Hippocampal formation (tissue), 2 donors: ENCODE measurements around the gene DDX23.
"Not testable (repeated sequence)": the region's sequence is repeated elsewhere in the genome, so short reads cannot be mapped to it uniquely, and the experiment has no call there.

Source experiments
- DNase-seq, 2 donors: peaks; one replicate each; lab custom pipeline; 2025; lab: John Stamatoyannopoulos, UW

Gene DDX23

DNA sequence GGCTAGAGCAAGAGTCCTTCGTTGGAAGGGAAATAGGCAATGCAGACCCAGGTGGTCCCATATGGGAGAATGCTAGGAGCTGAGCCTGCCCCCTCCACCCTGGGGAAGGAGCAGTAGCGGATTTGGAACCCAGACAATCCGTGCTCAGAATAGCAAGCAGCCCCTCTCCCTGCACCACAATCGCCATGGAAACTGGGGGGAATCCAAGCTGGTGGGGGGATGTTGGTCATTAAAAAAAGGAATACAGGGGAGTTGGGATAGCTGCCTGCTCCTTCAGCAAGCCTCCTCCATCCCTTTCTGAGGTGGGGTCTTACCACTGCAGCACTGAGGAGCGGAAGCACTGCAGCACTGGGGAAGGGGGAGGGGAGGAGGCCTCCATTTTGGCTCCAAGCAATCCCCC, 10.8 kb upstream of the DDX23 start:
- DNase-seq = no peak

GRCh38 chr12:48861111-48861510, 9.1 kb upstream of the DDX23 start:
- no peak for DNase-seq

- not testable (repeated sequence) for DNase-seq
Observed at GRCh38 chr12:48860236-48860635, 8.3 kb upstream of the DDX23 start.

DNA sequence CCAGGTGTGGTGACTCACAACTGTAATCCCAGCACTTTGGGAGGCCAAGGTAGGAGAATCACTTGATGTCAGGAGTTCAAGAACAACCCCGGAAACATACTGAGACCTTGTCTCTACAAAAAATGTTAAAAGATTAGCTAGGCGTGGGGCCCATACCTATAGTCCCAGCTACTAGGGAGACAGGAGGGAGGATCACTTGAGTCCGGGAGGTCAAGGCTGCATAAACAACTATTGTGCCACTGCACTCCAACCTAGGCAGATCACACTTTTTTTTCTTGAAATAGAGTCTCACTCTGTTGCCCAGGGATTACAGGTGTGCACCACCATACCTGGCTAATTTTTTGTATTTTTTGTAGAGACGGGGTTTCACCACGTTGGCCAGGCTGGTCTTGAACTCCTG, 7.6 kb upstream of the DDX23 start:
- no peak for DNase-seq

DNA sequence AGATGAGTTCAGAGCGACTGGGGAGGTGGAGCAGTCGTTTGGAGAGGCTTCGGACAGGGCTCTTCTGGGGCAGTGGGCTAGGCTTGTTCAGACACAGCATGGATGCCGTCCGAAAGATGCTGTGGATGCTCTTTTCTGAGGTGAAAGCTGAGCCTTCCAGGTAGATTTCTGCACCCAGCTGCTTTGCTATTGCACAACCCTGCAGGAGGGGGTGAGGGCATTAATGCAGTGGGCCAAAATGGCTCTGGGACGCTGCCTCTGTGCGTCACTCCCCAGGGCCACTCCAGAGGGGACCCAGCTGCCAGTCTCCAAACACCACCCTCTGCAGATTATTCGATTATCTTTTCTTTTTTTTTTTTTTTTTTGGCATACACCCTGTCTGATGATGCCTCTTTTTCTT, 6.1 kb upstream of the DDX23 start:
- no peak for DNase-seq

DNA sequence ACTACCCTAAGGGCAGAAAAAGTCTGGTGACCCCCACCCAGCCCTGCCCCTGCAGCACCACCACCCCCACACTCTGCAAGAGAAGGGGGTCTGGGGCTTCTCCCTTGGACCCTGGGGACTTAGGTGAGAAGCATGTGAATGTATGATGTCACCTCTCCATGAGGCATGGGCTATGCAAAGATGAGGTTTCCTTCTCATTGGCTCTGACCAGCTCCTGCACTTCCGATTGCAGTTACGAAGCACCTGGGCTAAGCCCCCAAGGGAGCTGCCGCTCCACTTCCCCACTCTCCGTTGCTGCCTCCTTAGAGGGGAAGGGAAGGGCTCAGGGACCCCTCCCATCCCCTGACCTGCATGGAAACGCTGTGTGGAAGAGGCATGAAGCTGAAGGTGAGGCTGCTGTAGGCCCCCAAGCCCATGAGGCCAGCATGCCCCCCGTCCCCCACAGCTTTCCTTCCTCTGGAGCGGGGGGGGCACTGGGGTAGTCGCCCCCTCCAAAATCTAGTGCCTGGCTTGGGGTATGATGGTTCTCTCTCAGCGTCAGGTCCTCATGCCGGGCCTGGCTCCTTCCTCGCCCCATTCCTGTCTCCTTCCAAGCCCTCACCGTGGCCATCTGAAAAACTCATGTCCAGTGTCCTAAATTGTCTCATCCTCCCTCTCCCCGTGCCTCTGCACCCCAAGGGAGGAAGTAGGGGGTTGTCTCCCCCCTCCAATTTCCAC, 5.5 kb upstream of the DDX23 start:
- DNase-seq = no peak

GRCh38 chr12:48856379-48856778, 4.4 kb upstream of the DDX23 start:
- no peak for DNase-seq

GRCh38 chr12:48854932-48855331, 3.0 kb upstream of the DDX23 start:
- DNase-seq = not testable (repeated sequence)

DNA sequence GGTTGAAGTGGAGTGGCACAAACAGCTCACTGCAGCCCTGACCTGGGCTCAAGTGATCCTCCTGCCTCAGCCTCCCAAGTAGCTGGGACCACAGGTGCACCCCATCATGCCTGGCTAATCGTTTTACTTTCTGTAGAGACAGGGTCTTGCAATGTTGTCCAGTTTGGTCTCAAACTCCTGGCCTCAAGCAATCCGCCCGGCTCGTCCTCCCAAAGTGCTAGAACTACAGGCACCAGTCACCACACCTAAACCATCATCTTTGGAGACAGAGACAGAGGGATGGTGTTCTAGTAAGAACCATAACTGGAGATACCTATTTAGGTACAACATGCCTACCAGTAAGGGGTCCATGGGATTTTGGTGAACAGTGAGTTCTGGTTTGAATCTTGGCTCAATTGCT, 2.5 kb upstream of the DDX23 start:
- DNase-seq = no peak

GRCh38 chr12:48852734-48853688, 1.0 kb upstream of the DDX23 start:
- peak; percentile 83 to 84 for DNase-seq

GRCh38 chr12:48842021-48842420, 9.9 kb downstream of the DDX23 start:
- not testable (repeated sequence) for DNase-seq

- no peak for DNase-seq
Observed at GRCh38 chr12:48838048-48838447, 13.9 kb downstream of the DDX23 start.

GRCh38 chr12:48832321-48833060, 19.5 kb downstream of the DDX23 start:
- DNase-seq = no peak

GRCh38 chr12:48831257-48831656, 20.7 kb downstream of the DDX23 start:
- DNase-seq = no peak

DNA sequence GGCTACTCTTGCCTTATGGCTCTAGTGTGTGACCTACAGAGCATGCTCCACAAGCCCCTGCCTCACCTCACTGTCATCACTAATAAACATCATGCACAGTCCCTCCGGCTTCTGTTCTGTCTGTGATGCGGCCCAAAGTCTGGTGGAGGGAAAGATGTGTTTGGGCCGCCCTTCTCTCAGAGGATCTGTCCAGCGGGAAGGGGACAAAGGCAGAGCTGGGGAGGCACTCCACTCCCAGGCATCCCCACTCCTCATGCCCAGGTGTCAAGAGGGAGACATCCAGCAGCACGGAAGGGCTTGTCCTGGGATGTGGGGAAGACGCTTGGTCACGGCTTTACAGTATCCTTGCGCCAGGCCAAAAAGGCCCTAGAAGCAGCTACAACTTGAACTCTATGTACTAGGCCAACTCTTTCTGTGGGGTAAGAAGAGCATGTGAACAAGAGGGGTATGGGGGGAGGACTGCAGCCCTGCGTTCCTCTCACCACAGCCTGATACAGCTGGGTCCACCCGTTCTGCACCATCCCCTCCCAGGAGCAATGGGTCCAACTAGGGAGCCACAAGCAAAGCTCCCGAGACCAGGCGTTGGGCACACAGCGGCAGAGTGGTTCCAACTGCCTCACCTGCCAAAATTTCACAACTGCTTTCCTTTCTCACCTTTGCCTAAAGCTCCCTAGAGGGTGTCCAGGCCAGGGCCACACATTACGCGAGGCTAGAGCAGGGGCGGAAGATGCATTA, 23.0 kb downstream of the DDX23 start:
- no peak for DNase-seq

DNA sequence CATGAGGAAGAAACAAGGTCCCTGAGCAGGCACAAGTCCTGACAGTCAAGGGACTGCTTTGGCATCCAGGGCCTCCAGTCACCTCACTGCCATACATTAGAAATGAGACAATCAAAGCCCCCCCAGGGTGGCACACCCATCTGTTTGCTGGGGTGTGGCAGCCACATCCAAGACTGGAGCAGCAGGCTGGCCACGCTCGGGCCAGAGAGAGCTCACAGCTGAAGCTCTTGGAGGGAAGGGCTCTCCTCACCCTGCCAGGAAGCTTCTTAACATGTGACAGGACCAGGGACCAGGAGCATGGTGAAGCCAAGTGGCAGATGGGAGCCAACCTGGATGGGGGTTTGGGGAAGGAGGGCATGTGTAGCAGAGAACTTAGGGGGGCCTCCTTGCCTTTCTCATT, 23.7 kb downstream of the DDX23 start:
- DNase-seq = no peak

GRCh38 chr12:48827513-48828096, 24.4 kb downstream of the DDX23 start:
- no peak for DNase-seq

GRCh38 chr12:48827026-48827425, 24.9 kb downstream of the DDX23 start:
- no peak for DNase-seq

GRCh38 chr12:48826209-48826855, 25.6 kb downstream of the DDX23 start:
- DNase-seq = no peak

DNA sequence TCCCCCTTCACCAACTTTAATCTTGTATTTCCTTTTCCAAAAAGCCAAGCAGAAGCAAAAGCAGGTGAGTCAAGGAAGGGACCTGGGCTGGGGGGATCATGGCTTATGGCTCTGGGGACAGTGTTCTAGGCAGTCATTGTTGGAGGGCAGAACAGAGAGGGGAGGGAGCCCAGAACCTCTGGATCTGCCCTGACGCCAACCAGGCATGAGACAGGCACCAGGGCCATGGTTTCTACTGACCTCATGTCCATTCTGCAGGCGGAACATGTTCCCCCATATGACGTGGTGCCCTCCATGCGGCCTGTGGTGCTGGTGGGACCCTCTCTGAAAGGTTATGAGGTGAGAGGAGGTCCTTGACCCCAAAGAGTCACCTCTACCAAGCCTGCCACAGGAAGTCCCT, 27.1 kb downstream of the DDX23 start:
- DNase-seq = no peak

GRCh38 chr12:48824112-48824511, 27.9 kb downstream of the DDX23 start:
- DNase-seq = no peak
